Colon (tissue), 2 donors: ENCODE measurements around the gene RUNX2.

Source experiments
- FAIRE-seq: peaks from 2 replicates; lab custom pipeline; 2012; peaks lifted over from hg19 to GRCh38; lab: Jason Lieb, UNC
- donor health status: control.
- donor health status: control.

RUNX2 gene

GRCh38 chr6:45487645-45488044, 159.5 kb downstream of the RUNX2 start:
- no peak for FAIRE-seq

GRCh38 chr6:45488269-45488668, 160.1 kb downstream of the RUNX2 start:
- no peak for FAIRE-seq

GRCh38 chr6:45488889-45489288, 160.8 kb downstream of the RUNX2 start:
- no peak for FAIRE-seq

GRCh38 chr6:45491048-45491735, 163.1 kb downstream of the RUNX2 start:
- FAIRE-seq: no peak

- FAIRE-seq: no peak
These were observed 163.7 kb downstream of the RUNX2 start for GRCh38 chr6:45491874-45492273.

- FAIRE-seq: no peak
These were observed 165.6 kb downstream of the RUNX2 start for GRCh38 chr6:45493761-45494160.

GRCh38 chr6:45494416-45495135, 166.4 kb downstream of the RUNX2 start:
- no peak for FAIRE-seq

- FAIRE-seq: no peak
These were observed 167.4 kb downstream of the RUNX2 start for GRCh38 chr6:45495429-45496084.

- FAIRE-seq: no peak
These were observed 167.9 kb downstream of the RUNX2 start for GRCh38 chr6:45496085-45496433.

- no peak for FAIRE-seq
These were observed 170.5 kb downstream of the RUNX2 start for GRCh38 chr6:45498591-45498990.

GRCh38 chr6:45500924-45501816, 173.0 kb downstream of the RUNX2 start:
- FAIRE-seq: no peak

- FAIRE-seq: no peak
These were observed 174.3 kb downstream of the RUNX2 start for GRCh38 chr6:45502456-45502855.

- no peak for FAIRE-seq
These were observed 176.8 kb downstream of the RUNX2 start for GRCh38 chr6:45504947-45505346.

- no peak for FAIRE-seq
These were observed 177.3 kb downstream of the RUNX2 start for GRCh38 chr6:45505470-45505869.

GRCh38 chr6:45507186-45507585, 179.1 kb downstream of the RUNX2 start:
- no peak for FAIRE-seq

- FAIRE-seq: no peak
These were observed 181.3 kb downstream of the RUNX2 start for GRCh38 chr6:45509426-45509825.

GRCh38 chr6:45512717-45513116, 184.6 kb downstream of the RUNX2 start:
- no peak for FAIRE-seq

- no peak for FAIRE-seq
These were observed 185.1 kb downstream of the RUNX2 start for GRCh38 chr6:45513213-45513618.

GRCh38 chr6:45513843-45514242, 185.7 kb downstream of the RUNX2 start:
- FAIRE-seq: no peak

- FAIRE-seq: no peak
These were observed 186.5 kb downstream of the RUNX2 start for GRCh38 chr6:45514454-45515230.

- FAIRE-seq: no peak
These were observed 190.0 kb downstream of the RUNX2 start for GRCh38 chr6:45518013-45518720.
